ENCODE results near the gene TOM1L1.
A peak's percentile ranks its signal among the peaks of the same experiment; 100 is the strongest.
"Not testable (repeated sequence)": the region's sequence is repeated elsewhere in the genome, so short reads cannot be mapped to it uniquely, and the experiment has no call there.

The TOM1L1 gene, protein sequence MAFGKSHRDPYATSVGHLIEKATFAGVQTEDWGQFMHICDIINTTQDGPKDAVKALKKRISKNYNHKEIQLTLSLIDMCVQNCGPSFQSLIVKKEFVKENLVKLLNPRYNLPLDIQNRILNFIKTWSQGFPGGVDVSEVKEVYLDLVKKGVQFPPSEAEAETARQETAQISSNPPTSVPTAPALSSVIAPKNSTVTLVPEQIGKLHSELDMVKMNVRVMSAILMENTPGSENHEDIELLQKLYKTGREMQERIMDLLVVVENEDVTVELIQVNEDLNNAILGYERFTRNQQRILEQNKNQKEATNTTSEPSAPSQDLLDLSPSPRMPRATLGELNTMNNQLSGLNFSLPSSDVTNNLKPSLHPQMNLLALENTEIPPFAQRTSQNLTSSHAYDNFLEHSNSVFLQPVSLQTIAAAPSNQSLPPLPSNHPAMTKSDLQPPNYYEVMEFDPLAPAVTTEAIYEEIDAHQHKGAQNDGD

GRCh38 chr17:54900457-54901229, at the start of gene TOM1L1:
Gene TOM1L1, plus strand, starts transcription at chr17:54900852. Its CDS starts 14 bp downstream, at chr17:54900866.
- DNase-seq = peak; percentile 88

DNA sequence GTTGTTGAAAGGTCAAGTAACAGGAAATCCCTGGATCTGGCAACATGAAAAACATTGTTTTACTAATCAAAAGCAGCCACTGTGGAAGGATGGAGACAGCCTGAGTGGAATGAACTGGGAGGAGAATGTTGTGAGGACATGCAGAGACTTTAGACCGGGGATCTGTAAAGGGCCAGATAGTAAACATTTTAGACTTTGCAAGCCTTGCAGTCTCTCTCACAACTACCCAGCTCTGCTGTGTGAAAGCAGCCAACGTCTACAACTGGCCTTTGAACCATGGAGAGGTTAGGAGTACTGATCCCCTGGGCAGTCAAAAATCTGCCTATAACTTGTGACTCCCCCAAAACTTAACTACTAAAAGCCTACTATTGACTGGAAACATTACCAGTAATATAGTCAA, 41.5 kb upstream of the TOM1L1 start:
- no peak for DNase-seq

- no peak for DNase-seq
Measured at GRCh38 chr17:54860617-54861470, 39.8 kb upstream of the TOM1L1 start.

- no peak for DNase-seq
Measured at GRCh38 chr17:54861471-54861983, 39.1 kb upstream of the TOM1L1 start.

- no peak for DNase-seq
Measured at GRCh38 chr17:54863176-54863575, 37.5 kb upstream of the TOM1L1 start.

DNA sequence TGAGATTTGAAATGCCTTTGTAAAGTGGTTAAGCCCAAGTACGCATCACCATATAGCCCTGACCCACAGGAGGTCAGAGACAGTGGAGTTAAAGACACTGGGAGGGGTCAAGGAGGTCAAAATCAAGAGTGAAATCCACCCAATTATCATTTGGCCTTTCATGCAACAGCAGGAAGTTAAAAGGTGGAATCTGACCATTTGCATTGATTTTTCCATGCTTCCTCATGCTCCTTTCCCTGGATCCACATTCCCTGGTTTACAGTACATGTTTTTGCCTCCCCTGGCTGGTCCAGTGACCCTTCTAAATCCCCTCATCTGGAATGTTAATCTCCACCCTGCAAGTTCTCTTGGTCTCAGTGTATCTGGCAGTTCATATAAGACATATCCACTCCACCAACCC, 36.6 kb upstream of the TOM1L1 start:
- no peak for DNase-seq

- peak; percentile 77 for DNase-seq
Measured at GRCh38 chr17:54864636-54865356, 35.9 kb upstream of the TOM1L1 start.

DNA sequence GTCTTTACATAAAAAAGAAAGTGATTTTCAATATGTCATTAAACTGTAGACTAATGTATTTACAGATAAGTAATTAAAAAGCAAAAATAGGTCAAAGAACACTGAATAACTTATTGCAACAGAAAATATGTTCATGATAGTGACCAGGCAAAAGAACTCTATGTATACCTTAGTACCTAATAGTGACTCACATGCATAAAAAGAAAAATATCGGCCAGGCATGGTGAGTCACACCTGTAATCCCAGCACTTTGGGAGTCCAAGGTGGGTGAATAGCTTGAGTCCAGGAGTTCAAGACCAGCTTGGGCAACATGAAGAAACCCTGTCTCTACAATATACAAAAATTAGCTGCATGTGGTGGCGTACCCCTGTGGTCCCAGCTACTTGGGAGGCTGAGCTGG, 33.0 kb upstream of the TOM1L1 start:
- DNase-seq = no peak

DNA sequence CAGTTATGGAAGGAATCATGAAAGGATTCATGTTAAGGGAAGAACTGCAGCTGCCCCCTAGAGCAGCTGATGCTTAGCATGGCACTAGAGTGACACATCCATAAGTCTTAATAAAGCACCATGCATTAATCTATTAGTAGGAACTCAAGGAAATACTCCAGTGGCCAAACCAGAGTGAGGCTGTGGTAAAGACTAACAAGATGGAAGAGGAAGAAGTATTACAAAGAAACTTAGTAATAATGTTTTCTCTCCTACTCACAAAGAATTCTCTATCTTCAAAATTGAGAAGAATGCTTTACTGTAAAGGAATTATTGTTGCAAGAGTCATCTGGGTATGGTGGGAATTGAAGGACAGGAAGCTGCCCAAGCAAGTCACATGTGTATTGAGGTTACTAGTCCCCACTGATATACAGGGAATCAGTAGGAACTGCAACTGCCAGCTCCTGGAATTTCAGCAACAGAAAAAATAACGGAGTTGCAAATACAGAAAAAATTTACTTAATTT, 29.9 kb upstream of the TOM1L1 start:
- DNase-seq = no peak

DNA sequence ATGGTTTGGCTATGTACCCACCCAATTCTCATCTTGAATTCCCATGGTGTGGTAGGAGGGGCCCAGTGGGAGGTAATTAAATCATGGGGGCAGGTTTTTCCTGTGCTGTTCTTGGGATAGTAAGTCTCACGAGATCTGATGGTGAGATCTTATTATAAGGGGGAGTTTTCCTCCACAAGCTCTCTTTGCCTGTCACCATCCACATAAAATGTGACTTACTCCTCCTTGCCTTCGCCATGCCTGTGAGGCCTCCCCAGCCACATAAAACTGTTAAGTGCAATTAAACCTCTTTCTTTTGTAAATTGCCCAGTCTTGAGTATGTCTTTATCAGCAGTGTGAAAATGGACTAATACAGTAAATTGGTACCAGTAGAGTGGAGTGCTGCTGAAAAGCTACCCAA, 24.7 kb upstream of the TOM1L1 start:
- DNase-seq = not testable (repeated sequence)

GRCh38 chr17:54876656-54877195, 23.9 kb upstream of the TOM1L1 start:
- DNase-seq = no peak

DNA sequence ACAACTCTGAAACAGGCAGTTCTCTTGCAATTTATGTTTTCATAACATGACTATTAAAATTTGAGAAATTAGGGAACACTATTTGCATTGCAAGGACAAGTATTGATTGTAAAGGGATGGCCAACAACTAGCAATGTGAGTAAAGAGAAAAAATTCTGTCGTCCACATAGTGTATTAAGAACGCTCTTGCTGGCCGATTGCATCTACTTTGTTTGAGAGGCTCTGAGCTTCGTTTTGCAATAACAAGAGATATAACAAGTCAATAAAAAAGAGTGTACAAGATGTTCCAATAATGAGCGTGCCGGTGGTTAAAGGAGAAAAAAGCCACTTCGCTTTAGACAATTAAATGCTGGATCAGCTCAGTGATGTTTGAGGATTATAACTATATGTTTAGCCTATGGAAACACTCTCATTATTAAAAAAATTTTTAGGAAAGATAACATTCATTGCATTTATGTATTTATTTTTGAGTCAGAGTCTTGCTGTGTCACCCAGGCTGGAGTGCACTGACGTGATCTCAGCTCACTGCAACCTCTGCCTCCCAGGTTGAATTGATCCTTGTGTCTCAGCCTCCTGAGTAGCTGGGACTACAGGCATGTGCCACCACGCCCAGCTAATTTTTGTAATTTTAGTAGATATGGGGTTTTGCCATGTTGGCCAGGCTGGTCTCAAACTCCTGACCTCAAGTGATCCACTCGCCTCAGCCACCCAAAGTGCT, 19.2 kb upstream of the TOM1L1 start:
- DNase-seq = no peak

- no peak for DNase-seq
Measured at GRCh38 chr17:54882371-54882770, 18.3 kb upstream of the TOM1L1 start.

DNA sequence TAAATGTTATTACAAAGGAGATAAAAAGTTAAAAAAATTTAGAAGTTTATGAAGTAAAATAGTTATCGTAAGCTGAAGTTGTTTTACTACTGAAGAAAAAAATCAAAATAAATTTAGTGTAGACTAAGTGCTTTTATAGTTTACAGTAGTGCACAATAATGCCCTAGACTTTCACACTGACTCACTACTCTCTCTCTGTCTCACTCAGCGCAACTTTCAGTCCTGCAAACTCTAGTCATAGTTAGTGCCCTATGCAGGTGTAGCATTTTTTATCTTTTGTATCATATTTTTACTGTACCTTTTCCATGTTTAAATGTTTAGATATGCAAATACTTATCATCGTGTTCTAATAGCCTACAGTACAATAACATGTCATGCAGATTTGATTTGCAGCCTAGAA, 17.7 kb upstream of the TOM1L1 start:
- DNase-seq = no peak

DNA sequence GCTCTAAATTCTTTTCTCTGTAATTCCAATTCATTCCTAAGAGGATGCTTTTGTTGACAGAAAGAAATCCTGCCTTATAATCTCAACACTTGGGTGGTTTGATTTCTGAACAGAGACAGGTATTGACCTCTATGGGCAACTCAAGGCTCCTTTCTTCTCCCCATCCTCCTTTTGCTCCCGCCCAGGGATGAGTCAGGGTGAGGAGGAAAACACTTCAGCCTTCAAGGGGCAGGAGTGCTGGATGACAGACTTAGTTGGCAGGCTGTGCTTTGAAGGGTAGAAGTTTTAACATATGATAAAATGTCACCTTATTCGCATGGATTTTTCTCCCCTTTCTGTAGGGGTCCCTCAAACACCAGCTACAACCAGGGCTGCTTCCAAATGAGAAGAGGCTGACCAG, 16.7 kb upstream of the TOM1L1 start:
- no peak for DNase-seq

DNA sequence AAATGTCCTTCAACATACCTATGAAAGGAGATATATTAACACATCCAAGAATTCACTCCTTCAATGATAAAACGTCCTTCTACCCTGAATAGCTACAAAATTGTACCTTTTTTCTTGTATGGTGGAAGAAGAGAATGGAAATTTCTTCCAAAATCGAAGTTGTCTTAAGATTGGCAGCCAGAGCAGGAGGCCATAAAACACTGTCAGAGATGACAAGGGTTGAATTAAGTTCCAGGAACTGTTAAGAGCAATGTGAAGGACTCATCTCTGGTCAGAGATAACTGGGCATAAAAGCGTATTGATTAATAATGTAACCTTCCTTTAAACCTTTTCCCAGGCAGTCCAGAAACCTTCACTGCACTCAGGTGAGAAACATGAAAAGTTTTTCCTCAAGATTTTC, 12.9 kb upstream of the TOM1L1 start:
- DNase-seq = no peak

GRCh38 chr17:54888254-54888653, 12.4 kb upstream of the TOM1L1 start:
- DNase-seq = no peak

DNA sequence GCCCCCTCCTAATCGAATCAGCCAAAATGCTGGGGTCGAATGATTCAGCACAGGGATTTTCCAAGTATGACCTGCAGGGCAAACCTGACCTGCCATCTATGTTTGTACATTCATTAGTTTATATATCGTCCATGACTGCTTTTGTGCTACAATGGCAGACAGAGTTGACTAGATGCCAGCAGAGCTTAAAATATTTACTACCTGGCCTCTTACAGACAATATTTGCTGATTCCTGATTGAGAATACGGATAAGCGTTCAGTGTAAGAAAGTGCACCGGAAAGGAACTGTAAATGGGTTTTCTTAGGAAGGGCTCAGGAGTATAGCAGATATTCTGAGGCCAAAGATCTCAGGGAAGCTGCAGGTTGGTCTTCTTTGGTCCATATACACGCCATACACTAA, 11.7 kb upstream of the TOM1L1 start:
- no peak for DNase-seq

DNA sequence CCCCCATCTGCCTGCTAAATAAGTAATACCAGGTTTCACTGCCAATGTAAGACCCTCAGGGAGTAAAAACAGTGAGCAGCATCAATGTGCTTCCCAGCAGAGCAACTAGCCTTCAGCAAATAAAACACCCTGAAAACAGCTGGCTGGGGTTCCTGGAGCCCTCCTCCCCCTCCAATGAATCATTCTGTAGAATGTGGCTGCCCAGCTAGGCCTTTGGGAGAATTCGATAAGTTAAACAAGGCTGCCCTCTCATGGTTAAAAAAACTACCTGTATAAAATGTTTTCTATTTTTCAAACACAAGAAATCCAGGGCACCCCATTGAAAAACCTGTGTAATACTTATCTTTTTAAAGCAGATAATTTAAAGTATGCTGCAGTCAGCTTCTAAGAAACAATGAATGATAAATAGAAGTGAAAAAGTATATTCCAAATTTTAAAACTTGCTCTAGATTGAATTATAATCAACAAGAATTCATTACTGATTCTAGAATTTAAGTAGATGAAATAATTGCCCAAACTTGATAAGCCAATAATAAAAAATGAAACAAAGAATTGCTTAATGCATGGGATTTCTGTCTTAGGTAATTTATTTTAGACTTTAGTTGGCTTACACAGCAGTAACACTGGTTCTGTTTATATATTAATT, 9.4 kb upstream of the TOM1L1 start:
- DNase-seq = peak; percentile 53

GRCh38 chr17:54892360-54892759, 8.3 kb upstream of the TOM1L1 start:
- DNase-seq = no peak

- no peak for DNase-seq
Measured at GRCh38 chr17:54898576-54898975, 2.1 kb upstream of the TOM1L1 start.

Data from NCI-H1105 (cell line).